Transverse colon (tissue), 4 donors: ENCODE results near the gene BTRC.
"Not testable (repeated sequence)": the region's sequence is repeated elsewhere in the genome, so short reads cannot be mapped to it uniquely, and the experiment has no call there.

Experiments used
- CTCF ChIP-seq, 5 experiments: fragments of 200-600 bp in 3 of 5; fragments of 450-650 bp in 2 of 5; sonication (generic) in 3 of 5; IDR thresholded peaks; 1 replicate in 2 of 5; 2 replicates in 3 of 5; pipeline ENCODE4 v1.5.1; 2016 to 2017; ENCODE audit warnings: antibody characterized with exemption in 5 of 5, inconsistent platforms in 3 of 5, mild to moderate bottlenecking in 2 of 5, moderate library complexity in 1 of 5
- POLR2A ChIP-seq: fragments of 450-650 bp; IDR thresholded peaks from one replicate; pipeline ENCODE4 v1.6.1; 2016; ENCODE audit warnings: antibody characterized with exemption, mild to moderate bottlenecking, moderate library complexity
- POLR2AphosphoS5 ChIP-seq, 3 donors: sonication (generic); formaldehyde crosslinking; IDR thresholded peaks; one replicate each; pipeline ENCODE4 v1.6.1; 2016; ENCODE audit warnings: antibody characterized with exemption in 3 of 3

- not testable (repeated sequence) for TF ChIP-seq POLR2A; POLR2AphosphoS5 (IDR thresholded peaks at IDR 0.05); CTCF (IDR thresholded peaks at IDR 0.05)
Observed at GRCh38 chr10:101334259-101334658, 19.7 kb upstream of the BTRC start.
